Right lung (tissue), 10 donors: ENCODE measurements around the gene CDC40. TPM values are rescaled to one million over a fixed set of nuclear protein-coding genes. Genes with fewer than 3 reads are reported as not detected.

ENCODE experiments used
- DNase-seq, 2 donors: peaks; one replicate each; pipeline ENCODE4 v3.0.0-alpha.2; 2013
- long read RNA-seq, 8 donors: transcript quantifications; one replicate each; lab custom pipeline, GENCODE V29; 2026
- polyA plus RNA-seq, 5 donors: library from polyadenylated mRNA; unstranded; fragments of 120-200 nt; gene quantifications; one replicate each; pipeline versions ENCODE4 v1.2.1 to v1.2.3, GENCODE V29; 2013; ENCODE audit warnings: inconsistent platforms in 1 of 5, low replicate concordance in 1 of 5; ENCODE audit not compliant: insufficient read length in 5 of 5, insufficient read depth in 1 of 5

CDC40 gene
- 10 to 100 TPM; 22.7 to 34.4 (median 32.4) TPM for polyA plus RNA-seq
- long read RNA-seq, donor 1, partial matches to known transcripts: 0 of 3 reads
- long read RNA-seq, donor 1, other reads (novel, unspliced or antisense): 0 of 3 reads
- long read RNA-seq, donor 2, partial matches to known transcripts: 0 of 3 reads
- long read RNA-seq, donor 2, other reads (novel, unspliced or antisense): 0 of 3 reads
- long read RNA-seq, donor 3, partial matches to known transcripts: 0 of 3 reads
- long read RNA-seq, donor 3, other reads (novel, unspliced or antisense): 0 of 3 reads
- long read RNA-seq, donor 4, partial matches to known transcripts: 6 of 6 reads
- long read RNA-seq, donor 4, other reads (novel, unspliced or antisense): 0 of 6 reads
- long read RNA-seq, donor 5, partial matches to known transcripts: 5 of 9 reads
- long read RNA-seq, donor 5, other reads (novel, unspliced or antisense): 0 of 9 reads
- long read RNA-seq, donor 6, partial matches to known transcripts: 0 of 3 reads
- long read RNA-seq, donor 6, other reads (novel, unspliced or antisense): 0 of 3 reads
- long read RNA-seq, donor 7, partial matches to known transcripts: 0 of 5 reads
- long read RNA-seq, donor 7, other reads (novel, unspliced or antisense): 5 of 5 reads
- long read RNA-seq, donor 8, partial matches to known transcripts: 0 of 1 reads
- long read RNA-seq, donor 8, other reads (novel, unspliced or antisense): 0 of 1 reads

- no peak for DNase-seq
Measured at GRCh38 chr6:110180228-110181008, at the start of gene CDC40. Gene CDC40, plus strand, starts transcription at chr6:110180427. Its CDS starts 18 bp downstream, at chr6:110180445.

DNA sequence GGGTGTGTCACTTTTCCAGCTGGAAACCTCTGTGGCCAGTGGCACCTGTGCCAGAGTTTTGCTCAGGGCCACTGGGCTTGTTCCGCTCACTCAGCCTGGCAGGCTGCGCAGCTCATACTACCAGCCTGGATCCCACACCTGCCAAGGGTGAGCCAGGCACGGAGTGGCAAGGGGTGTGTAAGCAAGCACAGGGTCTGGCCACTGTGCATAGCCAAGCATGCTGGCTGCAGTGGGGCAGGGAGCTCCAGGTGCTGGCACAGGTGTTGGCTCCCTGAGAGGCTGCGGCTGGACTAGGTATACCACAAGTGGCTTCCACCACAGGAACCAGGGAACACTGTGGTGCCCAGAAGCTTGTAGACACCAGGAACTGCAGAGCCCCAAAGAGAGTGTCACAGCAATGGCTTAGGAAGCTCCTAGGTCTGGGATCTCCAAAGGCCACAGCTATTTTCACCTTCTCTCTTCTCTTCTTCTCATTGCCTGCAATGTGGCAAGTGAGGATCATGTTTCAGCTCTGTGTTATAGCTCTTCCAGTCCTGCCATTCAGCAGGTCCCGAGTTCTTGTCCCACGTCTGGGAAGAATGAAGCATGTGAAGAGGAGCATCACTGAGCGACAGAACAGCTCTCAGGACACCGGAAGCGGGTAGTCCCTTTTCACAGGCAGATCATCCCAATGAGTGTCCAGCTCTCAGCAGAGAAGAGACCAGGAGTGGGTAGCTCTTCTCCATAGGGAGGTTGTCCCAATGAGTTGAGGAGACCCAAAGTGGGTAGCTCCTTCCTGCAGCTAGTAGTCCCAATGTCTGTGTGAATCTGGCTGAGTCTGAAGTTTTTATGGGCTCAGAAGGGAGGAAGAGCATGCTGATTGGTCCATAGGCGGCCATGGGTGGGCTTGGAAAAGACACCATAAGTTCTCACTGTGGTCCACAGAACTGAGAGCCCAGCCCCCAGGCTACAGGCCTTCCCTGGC is 42.0 kb upstream of the CDC40 start:
- DNase-seq: no peak

DNA sequence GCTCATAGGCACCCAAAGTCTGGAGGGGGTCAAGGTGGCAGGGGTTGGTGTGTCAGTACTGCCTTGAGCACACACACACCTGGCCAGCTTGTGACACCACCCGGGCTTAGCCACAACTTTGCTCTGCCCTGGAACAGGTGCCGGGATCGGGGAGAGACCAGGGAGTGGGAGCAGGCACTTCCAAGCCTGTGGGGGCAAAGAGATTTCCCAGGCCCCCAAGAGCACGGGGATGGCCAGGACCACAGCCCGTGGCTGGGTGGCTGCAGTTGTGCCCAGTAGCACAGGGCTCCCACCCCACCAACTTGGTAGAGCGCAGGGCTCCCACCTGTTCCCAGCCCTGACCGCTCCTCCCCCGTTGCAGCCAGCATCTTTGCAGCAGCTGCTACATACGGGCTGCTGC is 41.2 kb upstream of the CDC40 start:
- no peak for DNase-seq

DNA sequence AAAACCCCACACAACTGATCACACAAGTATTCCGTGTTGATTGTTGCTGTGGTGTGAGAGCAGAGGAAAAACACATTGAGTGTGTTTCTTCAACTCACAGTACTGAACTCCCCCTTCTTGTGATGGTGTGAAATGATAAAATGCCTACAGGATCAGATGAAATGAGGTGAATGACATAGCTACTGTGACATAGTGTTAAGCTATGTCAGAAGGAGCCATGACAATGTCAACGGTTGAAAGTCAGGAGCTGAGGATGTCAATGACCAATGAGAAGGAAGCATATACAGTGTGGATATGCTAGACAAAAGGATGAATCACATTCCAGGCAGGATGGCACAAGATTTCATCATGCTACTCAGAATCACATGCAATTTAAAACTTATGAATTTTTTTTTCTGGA is 39.6 kb upstream of the CDC40 start:
- DNase-seq: no peak

DNA sequence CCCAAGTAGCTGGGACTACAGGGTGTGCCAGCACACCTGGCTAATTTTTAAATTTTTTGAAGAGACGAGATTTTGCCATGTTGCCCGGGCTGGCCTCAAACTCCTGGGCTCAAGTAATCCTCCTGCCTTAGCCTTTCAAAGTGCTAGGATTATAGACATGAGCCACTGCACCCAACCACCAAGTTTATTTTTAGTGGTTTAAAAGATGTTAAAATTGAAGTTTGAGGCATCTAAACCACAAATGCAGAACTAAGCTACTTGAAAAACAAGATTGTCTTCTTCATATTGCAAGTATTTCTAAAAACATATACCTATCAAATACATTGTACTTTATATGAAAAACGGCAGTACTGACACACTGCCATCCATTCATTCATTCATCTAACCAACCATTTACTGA is 32.4 kb upstream of the CDC40 start:
- DNase-seq: no peak

GRCh38 chr6:110158479-110158878 is 21.7 kb upstream of the CDC40 start:
- DNase-seq: no peak

DNA sequence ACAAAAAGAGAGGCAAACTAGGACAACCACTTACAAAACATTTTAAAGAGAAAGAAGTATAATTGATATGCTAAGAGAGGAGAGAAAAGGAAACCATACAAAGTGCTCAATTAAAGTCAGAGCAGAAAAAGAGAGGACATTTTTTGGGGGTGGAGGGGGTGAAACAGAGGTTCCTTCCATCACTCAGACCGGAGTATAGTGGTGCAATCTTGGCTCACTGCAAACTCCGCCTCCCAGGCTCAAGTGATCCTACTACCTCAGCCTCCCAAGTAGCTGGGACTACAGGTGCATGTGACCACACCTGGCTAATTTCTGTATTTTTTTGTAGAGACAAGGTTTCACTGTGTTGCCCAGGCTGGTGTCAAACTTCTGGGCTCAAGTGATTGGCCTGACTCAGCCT is 10.1 kb upstream of the CDC40 start:
- DNase-seq: no peak

GRCh38 chr6:110173506-110174132 is 6.6 kb upstream of the CDC40 start:
- no peak for DNase-seq

DNA sequence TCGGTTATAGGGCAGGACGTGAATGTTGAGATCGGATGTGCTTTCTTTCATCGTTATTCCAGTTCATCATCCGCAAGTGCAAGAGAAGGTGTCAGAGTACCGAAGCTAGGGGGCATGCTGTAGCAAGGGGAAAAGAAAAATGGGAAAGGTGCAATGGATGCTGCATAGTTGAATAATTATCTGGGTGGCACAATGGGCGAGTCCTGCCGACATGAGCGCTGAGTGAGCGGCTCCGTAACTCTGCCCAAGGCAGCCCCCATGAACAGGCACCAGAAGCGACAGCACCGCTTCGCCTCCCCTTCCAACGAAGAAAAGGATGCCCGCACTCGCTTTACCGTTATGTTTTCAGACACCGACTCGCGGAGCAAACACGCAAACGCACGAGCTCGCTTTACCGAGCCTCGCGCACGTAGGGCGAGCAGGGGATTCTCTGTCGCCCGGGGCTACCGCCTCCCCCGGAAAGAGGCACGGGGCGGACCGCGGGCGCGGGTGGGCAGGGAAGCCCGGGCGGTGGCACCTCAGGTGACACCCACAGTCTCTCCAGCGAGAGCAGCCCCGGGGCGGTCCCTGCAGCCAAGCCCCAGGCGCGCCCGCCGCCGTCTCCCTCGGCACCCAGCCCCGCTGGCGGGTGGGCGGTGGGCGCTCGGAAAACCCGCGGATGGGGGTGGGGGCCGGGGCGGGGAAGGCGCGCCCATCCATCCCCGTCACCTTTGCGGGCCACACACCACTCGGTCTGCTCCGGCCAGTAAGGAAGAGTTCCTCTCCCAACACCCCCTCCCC is 1.4 kb upstream of the CDC40 start:
- peak; percentile 43 to 48 for DNase-seq

GRCh38 chr6:110179406-110180227 is 610 bp upstream of the CDC40 start, which contains the start of gene WASF1:
Gene WASF1, minus strand, starts transcription at chr6:110179670. Its CDS starts 52,069 bp downstream, at chr6:110127601.
- DNase-seq: peak; percentile 98

DNA sequence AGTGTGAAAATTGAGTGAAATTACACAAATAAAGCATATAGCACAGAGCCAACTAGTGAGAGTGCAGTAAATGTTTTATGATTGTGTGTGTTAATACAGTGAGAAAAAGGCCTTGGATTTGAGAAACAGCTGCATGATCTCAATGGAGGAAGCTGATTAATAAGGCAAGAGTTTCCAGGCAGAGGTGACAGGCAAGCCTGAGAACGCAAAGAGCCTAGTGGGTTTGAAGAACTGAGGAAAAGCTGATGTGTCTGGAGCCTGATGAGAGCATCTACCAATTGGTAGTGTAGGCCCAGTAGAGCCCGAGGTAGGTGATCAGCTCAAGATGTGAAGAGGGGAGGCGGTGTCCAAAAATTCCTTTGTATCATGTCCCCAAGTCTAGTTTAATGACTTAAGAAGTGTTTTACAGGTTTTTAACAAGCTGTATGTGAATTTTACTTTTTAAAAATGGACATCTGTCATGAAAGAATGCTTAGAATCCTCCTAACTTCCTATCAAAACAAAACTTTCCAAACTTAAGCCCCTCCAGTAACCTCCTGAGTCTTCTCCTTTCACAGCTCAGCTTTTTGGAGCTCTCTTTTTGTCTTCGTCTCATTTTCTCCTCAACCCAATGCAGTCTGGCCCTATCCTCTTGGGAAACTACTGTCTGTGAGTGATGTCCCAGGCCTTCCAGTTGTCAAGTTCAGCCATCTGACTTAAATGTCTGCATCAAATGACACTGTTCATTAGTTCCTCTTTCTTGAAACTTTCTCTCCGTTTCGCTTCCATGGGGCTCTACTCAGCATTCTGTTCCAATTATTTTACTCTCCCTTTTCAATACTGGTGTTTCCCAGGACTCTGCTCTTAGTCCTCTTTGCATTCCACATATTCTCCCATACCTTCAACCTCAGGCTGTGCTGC is 1.2 kb downstream of the CDC40 start:
- DNase-seq: no peak

- peak in 1 of 2 donors; percentile 49 for DNase-seq
Measured at GRCh38 chr6:110183292-110183885, 3.2 kb downstream of the CDC40 start.

DNA sequence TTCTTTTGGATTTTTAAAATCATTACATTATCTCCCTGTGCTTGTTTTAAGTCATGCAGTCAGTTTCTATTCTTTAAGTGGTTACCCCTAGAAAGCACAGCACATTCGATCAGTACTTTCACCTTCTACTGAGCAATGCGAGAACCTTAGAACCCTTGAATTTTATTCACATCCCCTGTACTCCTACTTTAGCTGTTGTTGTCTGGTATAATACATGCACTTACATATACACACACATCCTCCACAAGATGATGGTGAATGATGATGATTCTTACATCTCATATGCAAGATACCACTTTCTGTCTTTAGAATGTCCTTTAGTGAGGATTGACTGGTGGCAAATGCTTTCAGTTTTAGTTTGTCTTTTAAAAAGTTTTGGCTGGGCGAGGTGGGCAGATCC is 5.7 kb downstream of the CDC40 start:
- DNase-seq: no peak

DNA sequence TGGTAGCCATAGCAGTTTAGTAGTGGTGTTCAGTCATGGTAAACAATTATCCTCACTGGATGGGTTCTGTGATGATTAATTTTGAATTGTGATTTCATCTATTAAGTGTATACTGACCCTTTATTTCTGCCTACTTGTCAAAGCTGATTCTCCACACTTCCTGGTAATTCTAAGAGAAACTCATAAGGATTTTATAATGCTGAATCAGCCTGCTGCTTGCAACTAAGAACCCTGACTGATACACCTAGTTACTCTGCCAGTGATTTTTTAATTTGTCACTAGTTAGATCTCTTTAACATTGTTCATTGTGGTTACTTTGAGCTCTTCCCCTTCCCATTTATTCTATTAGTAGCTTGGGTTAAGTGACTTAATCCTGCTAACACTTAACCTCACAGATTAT is 8.6 kb downstream of the CDC40 start:
- DNase-seq: no peak

DNA sequence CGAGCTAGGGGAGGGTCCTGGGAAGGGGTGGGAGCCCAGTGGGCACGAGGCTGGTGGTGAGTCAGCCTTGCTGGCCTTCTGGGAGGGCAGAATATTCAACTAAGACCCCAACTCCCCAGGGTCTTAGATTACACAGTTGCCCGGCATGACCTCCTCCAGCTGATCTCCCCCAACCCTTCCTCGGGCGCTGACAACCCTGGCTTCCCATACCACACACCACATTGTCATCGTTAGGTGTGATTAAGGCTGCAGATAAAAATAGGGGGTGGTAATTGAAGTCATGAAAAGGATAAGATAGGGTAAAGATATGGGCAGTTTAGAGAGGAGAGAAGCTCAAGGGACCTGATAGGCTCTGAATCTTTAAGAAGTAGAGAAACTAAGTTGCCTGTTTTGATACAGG is 10.5 kb downstream of the CDC40 start:
- no peak for DNase-seq

GRCh38 chr6:110191477-110191876 is 11.2 kb downstream of the CDC40 start:
- no peak for DNase-seq

DNA sequence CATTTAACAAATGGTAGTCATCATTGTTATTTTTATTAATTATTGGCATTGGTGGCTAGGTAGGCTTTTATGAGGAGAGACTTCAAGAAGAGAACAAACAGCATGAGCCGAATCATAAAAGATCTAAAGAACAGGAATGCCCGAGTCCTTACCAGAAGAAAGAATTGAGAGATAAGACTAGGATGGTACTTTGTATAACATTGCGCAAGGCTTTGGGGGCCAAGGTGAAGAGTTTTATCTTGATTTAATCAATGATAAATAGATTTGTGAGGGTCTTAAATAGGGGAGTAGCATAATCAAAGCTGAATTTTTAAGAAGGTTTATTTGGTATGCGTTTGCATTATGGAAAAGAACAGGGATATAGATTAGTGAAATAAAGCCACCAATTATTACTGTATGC is 15.4 kb downstream of the CDC40 start:
- no peak for DNase-seq
